MCF 10A (cell line): ENCODE results near the gene TF. TPM values are rescaled to one million over a fixed set of nuclear protein-coding genes. Genes with fewer than 3 reads are reported as not detected.

ENCODE experiments used
- BruUV-seq: library from RNA; stranded (reverse); fragments of 400-500 nt; replicated peaks from 2 replicates; lab custom pipeline; 2021; lab: Mats Ljungman, UMichigan
- CTCF ChIA-PET: fragments of 300-600 bp; sonication (Branson Sonifier 250); formaldehyde crosslinking; extraction: SDS; loops from one replicate; lab custom pipeline; 2021; ENCODE audit warnings: antibody characterized with exemption, inconsistent platforms; lab: Yijun Ruan, JAX
- POLR2A ChIA-PET: fragments of 300-600, 350-650 bp; sonication (Branson Sonifier 250); formaldehyde crosslinking; extraction: SDS; loops from one replicate; lab custom pipeline; 2020; ENCODE audit warnings: antibody characterized with exemption, inconsistent platforms; lab: Yijun Ruan, JAX
- DNase-seq: peaks from one replicate; pipeline ENCODE4 v3.0.0-alpha.2; 2018; ENCODE audit not compliant: unreplicated experiment
- H3K27ac Mint-ChIP-seq: one replicate; pipeline ENCODE4 v1.8.0; 2022; ENCODE audit warnings: mild to moderate bottlenecking, low read depth, mixed read lengths; ENCODE audit not compliant: unreplicated experiment
- H3K27me3 Mint-ChIP-seq: one replicate; pipeline ENCODE4 v1.8.0; 2022; ENCODE audit warnings: mixed read lengths; ENCODE audit not compliant: insufficient read depth, unreplicated experiment
- H3K36me3 Mint-ChIP-seq: one replicate; pipeline ENCODE4 v1.8.0; 2022; ENCODE audit warnings: mild to moderate bottlenecking, moderate library complexity, mixed read lengths; ENCODE audit not compliant: insufficient read depth, unreplicated experiment
- H3K4me1 Mint-ChIP-seq: one replicate; pipeline ENCODE4 v1.8.0; 2022; ENCODE audit warnings: mixed read lengths; ENCODE audit not compliant: insufficient read depth, unreplicated experiment
- H3K4me3 Mint-ChIP-seq: one replicate; pipeline ENCODE4 v1.8.0; 2022; ENCODE audit warnings: mild to moderate bottlenecking, moderate library complexity, mixed read lengths; ENCODE audit not compliant: unreplicated experiment
- H3K9me3 Mint-ChIP-seq: one replicate; pipeline ENCODE4 v1.8.0; 2022; ENCODE audit warnings: mixed read lengths; ENCODE audit not compliant: unreplicated experiment
- CTCF ChIP-seq: fragments of 200-600 bp; IDR thresholded peaks from one replicate; pipeline ENCODE4 v1.8.0; 2022; ENCODE audit warnings: antibody characterized with exemption, mild to moderate bottlenecking; ENCODE audit not compliant: unreplicated experiment
- intact Hi-C: fragments of 100-400 bp; cut with micrococcal nuclease; formaldehyde crosslinking; loops from 2 replicates; pipeline ENCODE4 v1.14.1; 2022
- total RNA-seq: library from RNA; stranded (reverse); gene quantifications from 2 replicates; pipeline ENCODE4 v1.2.3, GENCODE V29; 2022

The TF gene
- total RNA-seq, 1 experiment from 2014 or later, result 0.19 TPM

DNA sequence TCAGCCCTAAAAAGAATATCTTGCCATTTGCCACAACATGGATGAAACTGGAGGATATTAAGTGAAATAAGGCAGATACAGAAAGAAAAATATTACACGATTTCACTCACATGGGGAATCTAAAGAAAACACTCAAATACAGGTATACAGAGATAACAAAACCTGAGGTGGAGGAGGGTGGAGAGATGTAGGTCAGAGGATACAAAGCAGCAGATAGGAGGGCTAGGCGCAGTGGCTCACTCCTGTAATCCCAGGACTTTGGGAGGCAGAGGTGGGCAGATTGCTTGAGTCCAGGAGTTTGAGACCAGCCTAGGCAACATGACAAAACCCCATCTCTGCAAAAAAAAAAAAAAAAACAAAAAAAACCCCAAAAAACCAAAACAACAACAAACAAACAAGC, 36.3 kb downstream of the TF start:
- BruUV-seq, result no TSS peak
- no peak overlapping the region for H3K27ac Mint-ChIP-seq
- no peak for DNase-seq
- no peaks in the 10 kb centered on the region for H3K9me3 Mint-ChIP-seq
- H3K36me3 Mint-ChIP-seq, result no peaks in the 10 kb centered on the region
- POLR2A ChIA-PET, result no interaction called here
- H3K4me3 Mint-ChIP-seq, result no peak overlapping the region
- CTCF ChIA-PET, result interaction anchor here (1.0 kb wide), 1 partner anchor 9 kb away, joined by 4 read pairs; no protein-coding TSS in a partner anchor
- no peaks in the 10 kb centered on the region for H3K4me1 Mint-ChIP-seq
- TF ChIP-seq CTCF, result no peak
- intact Hi-C loops, result no loop called here
- H3K27me3 Mint-ChIP-seq, result peaks cover 40% of the 10 kb centered on the region

- DNase-seq, result no peak
- H3K4me3 Mint-ChIP-seq, result no peak overlapping the region
- ChIA-PET CTCF (interaction anchor here (0.8 to 1.0 kb wide), 2 partner anchors 8 to 699 kb away, joined by 3 to 4 read pairs; no protein-coding TSS in a partner anchor), POLR2A (no interaction called here)
- no peaks in the 10 kb centered on the region for H3K36me3 Mint-ChIP-seq
- no peaks in the 10 kb centered on the region for H3K9me3 Mint-ChIP-seq
- BruUV-seq, result no TSS peak
- TF ChIP-seq CTCF, result no peak
- H3K27me3 Mint-ChIP-seq, result peaks cover 32% of the 10 kb centered on the region
- no peak overlapping the region for H3K27ac Mint-ChIP-seq
- no peaks in the 10 kb centered on the region for H3K4me1 Mint-ChIP-seq
- intact Hi-C loops, result no loop called here
Measured at GRCh38 chr3:133783762-133784161, 37.6 kb downstream of the TF start.

GRCh38 chr3:133788024-133788423, 41.8 kb downstream of the TF start:
- H3K9me3 Mint-ChIP-seq, result peaks cover 8% of the 10 kb centered on the region
- DNase-seq, result no peak
- CTCF ChIA-PET, result no interaction called here
- H3K4me3 Mint-ChIP-seq, result no peak overlapping the region
- no TSS peak for BruUV-seq
- POLR2A ChIA-PET, result no interaction called here
- no peak overlapping the region for H3K27ac Mint-ChIP-seq
- intact Hi-C loops, result no loop called here
- no peak for TF ChIP-seq CTCF
- H3K36me3 Mint-ChIP-seq, result no peaks in the 10 kb centered on the region
- no peaks in the 10 kb centered on the region for H3K27me3 Mint-ChIP-seq
- no peaks in the 10 kb centered on the region for H3K4me1 Mint-ChIP-seq

DNA sequence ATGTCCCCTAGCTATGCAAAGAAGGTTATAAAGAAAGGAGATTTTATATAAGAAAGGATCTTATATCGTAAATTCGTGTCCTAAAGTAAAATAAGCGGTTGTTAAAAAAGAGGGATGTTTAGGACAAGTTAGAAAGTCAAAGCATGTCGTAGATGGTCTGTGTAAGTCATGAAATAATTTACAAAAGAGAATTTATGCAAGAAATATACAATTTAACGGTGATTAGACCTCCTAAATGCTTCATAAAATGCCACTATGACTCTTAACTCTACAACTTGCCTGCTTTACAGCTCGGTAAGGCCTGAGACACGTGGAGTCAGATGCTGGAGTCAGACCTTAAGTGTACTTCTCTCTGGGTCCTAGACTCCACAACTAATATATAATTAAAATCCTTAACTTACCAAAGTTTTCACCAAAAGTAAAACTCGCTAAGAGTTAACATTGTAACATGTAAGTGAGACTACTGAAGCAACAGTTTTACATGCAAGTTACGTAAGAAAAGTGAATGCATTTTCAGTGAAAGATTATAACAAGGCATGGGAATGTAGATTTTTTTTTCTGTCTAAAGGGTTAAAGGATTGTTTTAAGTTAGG, 46.1 kb downstream of the TF start:
- H3K9me3 Mint-ChIP-seq, result peaks cover 10% of the 10 kb centered on the region
- intact Hi-C loops, result no loop called here
- TF ChIP-seq CTCF, result no peak
- DNase-seq, result peak; percentile 44
- H3K36me3 Mint-ChIP-seq, result no peaks in the 10 kb centered on the region
- H3K27ac Mint-ChIP-seq, result no peak overlapping the region
- ChIA-PET CTCF (interaction anchor here (0.7 to 1.4 kb wide), 3 partner anchors 9 to 431 kb away, joined by 3 to 4 read pairs (median 3); no protein-coding TSS in a partner anchor), POLR2A (interaction anchor here (0.6 to 1.5 kb wide), 2 partner anchors 13 to 155 kb away, joined by 3 to 4 read pairs; partner anchors contain the start of gene SRPRB)
- no peak overlapping the region for H3K4me3 Mint-ChIP-seq
- H3K27me3 Mint-ChIP-seq, result no peaks in the 10 kb centered on the region
- peaks cover 1% of the 10 kb centered on the region for H3K4me1 Mint-ChIP-seq
- BruUV-seq, result no TSS peak
